Measurements from ENCODE around the gene POU2AF2. TPM values are rescaled to one million over a fixed set of nuclear protein-coding genes. Genes with fewer than 3 reads are reported as not detected.

Gene POU2AF2
- polyA plus RNA-seq, 1 donor from 2014 or later, result not detected

DNA sequence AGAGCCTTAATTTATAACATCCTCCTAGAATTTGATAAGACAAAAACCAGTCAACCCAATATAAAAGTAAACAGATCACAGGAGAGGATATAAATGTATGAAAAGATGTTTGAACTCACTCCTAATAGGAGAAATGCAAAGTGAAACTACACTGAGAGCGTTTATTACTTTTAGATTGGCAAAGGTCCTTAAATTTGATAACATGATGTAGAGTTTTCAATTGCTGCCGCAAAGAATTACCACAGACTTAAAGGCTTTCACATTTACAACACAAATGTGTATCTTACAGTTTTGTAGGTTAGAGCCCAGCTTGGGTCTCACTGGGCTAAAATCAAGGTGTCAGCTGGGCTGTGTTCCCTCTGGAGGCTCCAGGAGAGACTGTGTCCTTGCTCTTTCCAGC is 9.1 kb upstream of the POU2AF2 start:
- no peaks in the 10 kb centered on the region for H3K79me2 ChIP-seq (replicated peaks; ENCODE audit: insufficient read depth, low read length)
- no peak overlapping the region for H3K4me2 ChIP-seq (ENCODE audit: low read length)
- H3K36me3 ChIP-seq (ENCODE audit: insufficient read depth, low read length), result no peaks in the 10 kb centered on the region
- TF ChIP-seq MXI1 (conservative IDR thresholded peaks at IDR 0.05; ENCODE audit: poor library complexity, severe bottlenecking), result no peak
- no peak for TF ChIP-seq POLR2AphosphoS5 (IDR thresholded peaks at IDR 0.05)
- TF ChIP-seq SMC3 (conservative IDR thresholded peaks at IDR 0.05; ENCODE audit: poor library complexity), result no peak
- no peak for TF ChIP-seq TAF1 (IDR thresholded peaks at IDR 0.05; ENCODE audit: low read depth)
- H4K20me1 ChIP-seq (ENCODE audit: insufficient read depth), result no peaks in the 10 kb centered on the region
- H3K4me3 ChIP-seq (ENCODE audit: low read length), result no peak overlapping the region
- H3K9me3 ChIP-seq (ENCODE audit: low read length), result no peaks in the 10 kb centered on the region
- H3K27me3 ChIP-seq (ENCODE audit: insufficient read depth, low read depth, low read length), result no peaks in the 10 kb centered on the region
- H3F3A ChIP-seq (ENCODE audit: insufficient read depth, low read length, poor library complexity, severe bottlenecking), result no peaks in the 10 kb centered on the region
- no peaks in the 10 kb centered on the region for H3K9me2 ChIP-seq (ENCODE audit: insufficient read depth, low read length)
- H3K27ac ChIP-seq (ENCODE audit: low read length), result no peak overlapping the region
- no peak overlapping the region for H2AFZ ChIP-seq (ENCODE audit: low read depth, low read length)
- H3K9ac ChIP-seq (ENCODE audit: low read length), result no peak overlapping the region

DNA sequence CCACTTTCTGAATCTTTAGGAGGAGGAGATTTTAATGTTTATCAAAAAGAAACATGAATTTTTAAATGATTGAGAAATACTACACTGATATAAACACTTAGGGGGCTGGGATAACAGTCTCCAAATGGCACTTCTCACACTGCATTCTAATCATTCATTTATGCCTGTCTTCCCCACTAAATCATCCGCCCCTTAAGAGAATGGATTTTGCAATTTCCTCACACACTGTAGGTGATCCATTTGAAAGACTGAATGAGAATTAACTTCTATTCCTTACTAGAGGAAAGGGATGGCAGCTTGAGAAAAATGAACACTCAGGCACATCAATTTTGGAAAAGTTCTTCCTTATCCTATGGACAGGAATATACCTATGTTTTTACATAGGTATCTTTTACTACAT is 7.6 kb upstream of the POU2AF2 start:
- H2AFZ ChIP-seq (ENCODE audit: low read depth, low read length), result no peak overlapping the region
- H3K27me3 ChIP-seq (ENCODE audit: insufficient read depth, low read depth, low read length), result no peaks in the 10 kb centered on the region
- H3K9me2 ChIP-seq (ENCODE audit: insufficient read depth, low read length), result no peaks in the 10 kb centered on the region
- H3K4me3 ChIP-seq (ENCODE audit: low read length), result no peak overlapping the region
- no peak overlapping the region for H3K4me2 ChIP-seq (ENCODE audit: low read length)
- H3K79me2 ChIP-seq (replicated peaks; ENCODE audit: insufficient read depth, low read length), result no peaks in the 10 kb centered on the region
- no peaks in the 10 kb centered on the region for H4K20me1 ChIP-seq (ENCODE audit: insufficient read depth)
- no peak overlapping the region for H3K9ac ChIP-seq (ENCODE audit: low read length)
- no peak for TF ChIP-seq SMC3 (conservative IDR thresholded peaks at IDR 0.05; ENCODE audit: poor library complexity)
- TF ChIP-seq RAD21 (conservative IDR thresholded peaks at IDR 0.05), result no peak
- TF ChIP-seq EP300 (conservative IDR thresholded peaks at IDR 0.05; ENCODE audit: poor library complexity, severe bottlenecking), result no peak
- TF ChIP-seq, protein P1, sequence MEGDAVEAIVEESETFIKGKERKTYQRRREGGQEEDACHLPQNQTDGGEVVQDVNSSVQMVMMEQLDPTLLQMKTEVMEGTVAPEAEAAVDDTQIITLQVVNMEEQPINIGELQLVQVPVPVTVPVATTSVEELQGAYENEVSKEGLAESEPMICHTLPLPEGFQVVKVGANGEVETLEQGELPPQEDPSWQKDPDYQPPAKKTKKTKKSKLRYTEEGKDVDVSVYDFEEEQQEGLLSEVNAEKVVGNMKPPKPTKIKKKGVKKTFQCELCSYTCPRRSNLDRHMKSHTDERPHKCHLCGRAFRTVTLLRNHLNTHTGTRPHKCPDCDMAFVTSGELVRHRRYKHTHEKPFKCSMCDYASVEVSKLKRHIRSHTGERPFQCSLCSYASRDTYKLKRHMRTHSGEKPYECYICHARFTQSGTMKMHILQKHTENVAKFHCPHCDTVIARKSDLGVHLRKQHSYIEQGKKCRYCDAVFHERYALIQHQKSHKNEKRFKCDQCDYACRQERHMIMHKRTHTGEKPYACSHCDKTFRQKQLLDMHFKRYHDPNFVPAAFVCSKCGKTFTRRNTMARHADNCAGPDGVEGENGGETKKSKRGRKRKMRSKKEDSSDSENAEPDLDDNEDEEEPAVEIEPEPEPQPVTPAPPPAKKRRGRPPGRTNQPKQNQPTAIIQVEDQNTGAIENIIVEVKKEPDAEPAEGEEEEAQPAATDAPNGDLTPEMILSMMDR (IDR thresholded peaks at IDR 0.05; ENCODE audit: poor library complexity, severe bottlenecking), result no peak
- TF ChIP-seq POLR2AphosphoS5 (IDR thresholded peaks at IDR 0.05), result no peak
- TF ChIP-seq REST (IDR thresholded peaks at IDR 0.05; ENCODE audit: borderline replicate concordance), result no peak
- no peak for TF ChIP-seq TAF1 (IDR thresholded peaks at IDR 0.05; ENCODE audit: low read depth)
- no peak for TF ChIP-seq EZH2 (IDR thresholded peaks at IDR 0.05; ENCODE audit: borderline replicate concordance, insufficient read depth, low read length, poor library complexity, severe bottlenecking)
- no peak for TF ChIP-seq MXI1 (conservative IDR thresholded peaks at IDR 0.05; ENCODE audit: poor library complexity, severe bottlenecking)
- H3F3A ChIP-seq (ENCODE audit: insufficient read depth, low read length, poor library complexity, severe bottlenecking), result no peaks in the 10 kb centered on the region
- no peaks in the 10 kb centered on the region for H3K36me3 ChIP-seq (ENCODE audit: insufficient read depth, low read length)
- no peaks in the 10 kb centered on the region for H3K9me3 ChIP-seq (ENCODE audit: low read length)
- no peak overlapping the region for H3K27ac ChIP-seq (ENCODE audit: low read length)

DNA sequence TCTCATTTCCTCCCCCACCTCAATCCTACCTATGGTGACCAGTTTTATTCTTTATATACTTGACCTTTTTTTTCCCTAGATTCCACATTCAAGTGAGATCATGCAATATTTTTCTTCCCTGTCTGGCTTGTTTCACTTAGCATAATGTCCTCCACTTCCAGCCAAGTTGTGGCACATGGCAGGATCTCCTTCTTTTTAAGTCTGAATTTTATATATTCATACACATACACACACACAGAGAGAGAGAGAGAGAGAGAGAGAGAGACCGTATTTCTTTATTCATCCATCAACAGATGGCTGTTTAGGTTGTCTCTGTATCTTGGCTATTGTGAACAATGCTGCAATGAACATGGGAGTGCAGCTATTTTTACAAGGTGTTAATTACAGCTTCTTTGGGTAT is 1.4 kb downstream of the POU2AF2 start:
- Histone ChIP-seq H3K27ac (ENCODE audit: low read length) (no peak overlapping the region), H2AFZ (ENCODE audit: low read depth, low read length) (no peak overlapping the region), H4K20me1 (ENCODE audit: insufficient read depth) (no peaks in the 10 kb centered on the region), H3K4me3 (ENCODE audit: low read length) (no peak overlapping the region), H3K9me3 (ENCODE audit: low read length) (no peaks in the 10 kb centered on the region), H3K9me2 (ENCODE audit: insufficient read depth, low read length) (no peaks in the 10 kb centered on the region), H3F3A (ENCODE audit: insufficient read depth, low read length, poor library complexity, severe bottlenecking) (no peaks in the 10 kb centered on the region), H3K79me2 (replicated peaks; ENCODE audit: insufficient read depth, low read length) (no peaks in the 10 kb centered on the region), H3K27me3 (ENCODE audit: insufficient read depth, low read depth, low read length) (no peaks in the 10 kb centered on the region), H3K4me2 (ENCODE audit: low read length) (no peak overlapping the region), H3K9ac (ENCODE audit: low read length) (no peak overlapping the region), H3K36me3 (ENCODE audit: insufficient read depth, low read length) (no peaks in the 10 kb centered on the region)
- TF ChIP-seq, protein P1 (IDR thresholded peaks at IDR 0.05; ENCODE audit: poor library complexity, severe bottlenecking), result no peak
- TF ChIP-seq RAD21 (conservative IDR thresholded peaks at IDR 0.05) (no peak), MXI1 (conservative IDR thresholded peaks at IDR 0.05; ENCODE audit: poor library complexity, severe bottlenecking) (no peak), TAF1 (IDR thresholded peaks at IDR 0.05; ENCODE audit: low read depth) (no peak), REST (IDR thresholded peaks at IDR 0.05; ENCODE audit: borderline replicate concordance) (no peak), EZH2 (IDR thresholded peaks at IDR 0.05; ENCODE audit: borderline replicate concordance, insufficient read depth, low read length, poor library complexity, severe bottlenecking) (no peak), EP300 (conservative IDR thresholded peaks at IDR 0.05; ENCODE audit: poor library complexity, severe bottlenecking) (no peak), SMC3 (conservative IDR thresholded peaks at IDR 0.05; ENCODE audit: poor library complexity) (no peak), POLR2AphosphoS5 (IDR thresholded peaks at IDR 0.05) (no peak)
